GM21390 (cell line): ENCODE data around the gene EIF4H.
"Not testable (repeated sequence)": the region's sequence is repeated elsewhere in the genome, so short reads cannot be mapped to it uniquely, and the experiment has no call there.

Source experiments
- ATAC-seq: cut with Tn5 transposase; IDR thresholded peaks from one replicate; pipeline ENCODE4 v1.9.1; 2021; ENCODE audit not compliant: unreplicated experiment

Gene EIF4H

DNA sequence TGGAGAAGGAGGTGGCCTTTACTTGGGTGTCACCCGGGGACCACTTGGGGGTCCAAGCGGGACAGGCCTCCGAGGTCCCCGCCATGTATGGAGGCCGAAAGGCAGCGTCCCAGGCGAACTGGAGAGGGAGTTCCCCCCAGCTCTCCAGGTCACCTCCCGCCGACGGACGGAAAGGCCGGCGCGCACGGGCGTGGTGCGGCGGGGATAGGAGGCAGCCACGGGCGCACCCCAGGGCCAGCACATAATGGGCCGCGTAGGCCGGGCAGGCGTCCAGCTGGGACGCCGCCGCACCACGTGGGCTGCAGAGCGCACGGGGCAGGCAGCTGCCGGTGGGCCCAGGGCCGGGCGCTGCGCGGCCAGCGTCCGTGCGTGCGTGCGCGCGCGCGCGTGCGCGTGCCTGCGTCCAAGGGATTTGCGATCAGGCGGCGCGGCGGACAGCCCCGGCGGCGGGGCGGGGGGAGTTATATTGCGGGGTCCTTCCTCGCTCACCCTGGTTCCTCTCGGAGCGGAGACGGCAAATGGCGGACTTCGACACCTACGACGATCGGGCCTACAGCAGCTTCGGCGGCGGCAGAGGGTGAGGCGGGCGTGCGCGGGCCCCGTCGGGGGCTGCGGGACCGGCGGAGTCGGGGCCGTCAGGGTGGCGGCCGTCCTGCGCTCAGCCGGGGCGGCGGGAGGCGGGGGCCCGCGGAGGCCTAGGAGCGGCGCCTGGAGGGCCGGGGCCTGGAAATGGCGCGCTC is at the start of gene EIF4H:
EIF4H (plus strand) TSS at position 491 of the 740 bp plus-strand sequence; CDS start at position 519, 28 bp downstream.
- peak; percentile 78 for ATAC-seq

DNA sequence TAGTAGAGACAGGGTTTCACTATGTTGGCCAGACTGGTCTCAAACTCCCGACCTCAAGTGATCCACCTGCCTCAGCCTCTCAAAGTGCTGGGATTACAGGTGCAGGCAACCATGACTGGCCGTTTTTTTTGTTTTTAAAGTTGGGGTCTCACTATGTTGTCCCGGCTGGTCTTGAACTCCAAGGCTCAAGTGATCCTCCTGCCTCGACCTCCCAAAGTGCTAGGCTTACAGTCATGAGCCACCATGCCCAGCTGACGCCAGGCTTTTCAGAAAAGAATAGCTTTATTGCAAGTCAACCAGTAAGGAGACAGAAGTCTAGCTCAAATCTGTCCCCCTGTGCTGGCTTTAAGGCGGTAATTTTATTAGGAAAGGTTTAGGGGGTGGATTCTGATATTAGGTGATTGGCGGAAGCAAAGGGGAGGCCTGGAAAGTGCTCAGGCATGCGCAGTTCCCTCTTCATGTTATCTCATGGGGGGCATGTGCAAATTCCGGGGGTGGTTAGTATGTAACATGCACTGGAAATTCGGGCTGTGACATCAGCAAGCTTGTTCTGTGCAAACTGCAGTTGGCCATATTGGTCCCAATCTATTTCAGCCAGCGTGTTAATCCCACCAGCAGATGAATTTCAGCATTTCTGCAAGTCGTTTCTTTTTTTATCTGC is 47.8 kb upstream of the EIF4H start:
- ATAC-seq, result no peak

DNA sequence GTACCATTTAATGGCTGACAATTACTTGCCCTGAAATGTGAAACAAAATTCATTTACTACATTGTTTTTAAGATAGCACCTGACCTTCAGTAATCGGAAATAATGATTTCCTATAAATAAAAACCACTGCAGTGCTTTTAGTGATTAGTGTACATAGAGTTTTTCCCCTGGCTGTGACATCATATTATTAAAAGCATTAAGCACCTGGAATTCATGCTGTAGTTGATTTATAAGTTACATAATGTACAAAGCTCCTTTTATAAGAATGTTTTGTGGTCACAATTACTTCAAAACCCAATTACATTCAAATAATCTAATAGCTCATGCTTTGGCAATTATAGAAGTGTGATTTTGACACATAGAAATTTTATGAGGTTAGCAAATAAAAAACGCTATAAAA is 44.3 kb upstream of the EIF4H start:
- no peak for ATAC-seq

DNA sequence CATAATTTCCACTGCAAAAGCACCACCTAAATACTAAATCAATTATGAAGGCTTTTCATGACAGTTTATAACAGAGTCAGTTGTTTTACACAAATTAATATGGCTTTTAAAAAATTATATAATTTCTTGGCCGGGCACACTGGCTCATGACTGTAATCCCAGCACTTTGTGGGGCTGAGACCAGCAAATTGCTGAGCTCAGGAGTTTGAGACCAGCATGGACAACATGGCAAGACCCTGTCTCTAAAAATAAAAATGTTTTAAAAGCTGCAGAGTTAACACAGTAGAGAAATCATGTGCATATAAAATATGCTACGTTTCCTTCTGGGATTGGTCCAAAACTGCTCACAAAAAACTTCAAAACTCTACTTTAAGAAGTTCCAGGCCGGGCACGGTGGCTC is 43.6 kb upstream of the EIF4H start:
- ATAC-seq, result no peak

DNA sequence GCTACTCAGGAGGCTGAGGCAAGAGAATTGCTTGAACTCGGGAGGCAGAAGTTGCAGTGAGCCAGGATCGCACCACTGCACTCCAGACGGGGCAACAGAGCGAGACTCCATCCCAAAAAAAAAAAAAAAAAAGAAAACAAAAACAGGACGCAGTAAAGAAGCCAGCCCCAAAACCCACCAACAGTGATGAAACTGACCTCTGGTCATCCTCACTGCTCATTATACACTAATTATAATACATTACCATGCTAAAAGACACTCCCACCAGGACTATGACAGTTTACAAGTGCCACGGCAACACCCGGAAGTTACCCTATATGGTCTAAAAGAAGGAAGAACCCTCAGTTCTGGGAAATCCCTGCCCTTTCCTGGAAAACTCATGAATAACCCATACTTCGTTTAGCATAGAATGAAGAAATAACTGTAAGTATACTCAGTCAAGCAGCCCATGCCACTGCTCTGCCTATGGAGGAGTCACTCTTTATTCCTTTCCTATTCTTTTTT is 40.0 kb upstream of the EIF4H start:
- ATAC-seq, result no peak

DNA sequence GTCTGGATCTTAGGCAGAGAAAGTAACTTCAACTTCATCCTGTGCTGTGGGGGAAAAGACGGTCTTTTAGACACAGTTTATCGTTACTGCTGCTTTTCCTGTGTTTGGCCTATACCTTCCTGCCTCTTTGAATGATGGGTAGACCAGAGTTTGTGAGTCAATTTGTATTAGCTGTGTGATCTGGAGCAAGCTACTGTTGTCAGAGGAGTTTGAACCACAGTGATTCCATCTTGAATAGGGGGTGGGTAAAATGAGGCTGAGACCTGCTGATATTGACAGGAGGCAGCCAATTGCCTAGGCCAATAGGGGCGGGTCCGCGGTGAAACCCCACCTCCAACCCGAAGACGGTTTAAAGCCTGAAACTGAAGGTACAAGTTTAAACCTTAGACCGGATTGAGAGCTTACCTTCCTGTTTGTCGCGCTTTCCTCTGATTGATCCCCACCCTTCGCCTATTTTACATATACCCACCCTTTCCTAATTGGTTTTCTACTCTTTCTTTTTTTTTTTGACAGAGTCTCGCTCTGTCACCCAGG is 35.8 kb upstream of the EIF4H start:
- ATAC-seq, result no peak

DNA sequence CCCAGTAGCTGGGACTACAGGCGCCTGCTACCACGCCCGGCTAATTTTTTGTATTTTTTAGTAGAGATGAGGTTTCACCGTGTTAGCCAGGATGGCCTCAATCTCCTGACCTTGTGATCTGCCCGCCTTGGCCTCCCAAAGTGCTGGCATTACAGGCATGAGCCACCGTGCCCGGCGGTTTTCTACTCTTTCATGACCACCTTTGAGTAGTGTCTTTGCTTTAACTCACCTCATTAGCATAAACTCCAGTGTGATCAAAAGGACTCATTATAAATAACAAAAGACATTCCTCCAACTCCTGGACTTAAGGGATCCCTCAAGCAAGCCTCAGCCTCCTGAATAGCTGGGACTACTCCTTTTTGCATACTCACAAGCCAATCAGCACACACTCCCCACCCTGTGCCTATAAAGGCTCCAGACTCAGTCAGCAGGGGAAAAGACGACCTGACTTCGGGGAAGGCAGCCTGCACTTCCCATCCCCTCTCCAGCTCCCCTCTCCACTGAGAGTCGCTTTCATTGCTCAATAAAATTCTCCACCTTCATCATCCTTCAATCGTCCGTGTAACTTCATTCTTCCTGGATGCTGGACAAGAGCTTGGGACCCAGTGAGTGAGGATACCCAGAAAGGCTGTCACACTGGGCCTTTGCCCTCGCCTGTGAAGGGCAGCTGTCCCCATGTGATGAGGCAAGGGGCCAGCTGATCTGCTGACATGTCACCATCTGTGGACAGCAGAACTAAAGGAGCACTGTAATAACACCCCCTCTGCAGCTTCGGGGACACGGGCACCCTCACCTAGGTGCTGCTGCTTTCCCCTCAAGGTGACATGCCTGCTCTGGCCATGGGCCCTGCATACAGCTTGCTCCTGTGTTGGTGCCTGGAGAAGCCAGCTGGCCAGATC is 35.0 kb upstream of the EIF4H start:
- ATAC-seq, result no peak

DNA sequence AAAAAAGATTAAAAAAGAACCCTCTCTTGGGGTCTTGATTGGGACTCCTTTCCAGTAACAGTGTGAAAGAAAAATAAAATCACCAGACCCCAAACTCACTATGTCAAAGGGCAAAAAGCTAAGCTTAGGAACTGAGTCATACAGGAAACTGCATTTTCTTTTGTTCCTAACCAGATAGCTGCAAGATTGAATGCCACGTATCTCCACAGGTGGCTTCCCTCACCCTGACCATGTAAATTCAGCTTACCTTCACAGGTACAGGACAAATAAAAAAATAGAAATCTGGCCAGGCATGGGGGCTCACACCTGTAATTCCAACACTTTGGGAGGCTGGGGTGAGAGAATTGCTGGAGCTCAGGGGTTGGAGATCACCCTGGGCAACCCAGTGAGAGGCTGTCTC is 32.5 kb upstream of the EIF4H start:
- no peak for ATAC-seq

DNA sequence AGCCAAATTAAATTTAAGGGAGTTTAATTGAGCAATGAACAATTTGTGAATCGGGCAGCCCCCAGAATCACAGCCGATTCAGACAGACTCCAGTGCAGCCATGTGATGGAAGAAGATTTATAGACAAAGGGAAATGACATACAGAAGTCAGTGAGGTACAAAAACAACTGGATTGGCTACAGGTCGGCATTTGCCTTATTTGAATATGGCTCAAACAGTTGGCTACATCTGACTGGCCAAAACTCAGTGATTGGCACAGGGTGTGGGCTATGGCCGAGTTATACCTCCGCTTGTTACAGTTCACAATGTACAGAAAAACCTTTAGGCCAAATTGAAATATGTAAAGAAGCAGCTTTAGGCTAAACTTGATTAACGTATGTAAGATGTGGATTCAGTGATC is 30.8 kb upstream of the EIF4H start:
- ATAC-seq, result no peak

DNA sequence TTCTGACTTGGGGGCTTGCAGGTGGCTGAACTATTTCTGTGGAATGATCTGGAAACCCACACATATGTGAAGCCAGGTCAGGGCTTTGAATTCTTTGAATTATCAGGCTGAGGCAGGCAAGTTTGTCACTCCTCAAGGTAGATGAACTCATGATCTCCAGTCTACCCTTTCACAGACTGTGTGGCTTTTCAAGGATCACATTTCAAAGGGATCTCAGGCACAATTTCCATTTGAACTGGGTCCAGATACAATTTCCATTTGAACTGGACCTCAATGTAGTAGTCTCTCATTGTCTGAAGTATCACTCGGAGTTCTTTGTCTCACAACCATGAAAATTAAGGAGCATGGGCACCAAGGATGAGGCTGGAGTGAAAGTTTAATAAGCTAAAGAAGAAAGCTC is 25.7 kb upstream of the EIF4H start:
- no peak for ATAC-seq

DNA sequence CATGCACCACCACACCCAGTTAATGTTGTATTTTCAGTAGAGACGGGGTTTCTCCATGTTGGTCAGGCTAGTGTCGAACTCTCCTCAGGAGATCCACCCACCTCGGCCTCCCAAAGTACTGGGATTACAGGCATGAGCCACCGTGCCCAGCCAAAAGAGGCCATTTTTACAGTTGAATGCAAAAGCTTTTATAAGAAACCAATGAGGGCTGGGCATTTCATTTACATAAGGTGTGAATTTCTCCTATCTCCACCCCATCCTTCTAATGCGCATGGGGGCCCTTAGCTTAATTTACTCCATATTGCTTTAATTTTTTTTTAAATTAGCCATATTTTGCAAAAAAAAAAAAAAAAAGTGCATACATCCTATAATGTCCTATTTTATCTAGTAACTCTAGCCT is 25.1 kb upstream of the EIF4H start:
- no peak for ATAC-seq

DNA sequence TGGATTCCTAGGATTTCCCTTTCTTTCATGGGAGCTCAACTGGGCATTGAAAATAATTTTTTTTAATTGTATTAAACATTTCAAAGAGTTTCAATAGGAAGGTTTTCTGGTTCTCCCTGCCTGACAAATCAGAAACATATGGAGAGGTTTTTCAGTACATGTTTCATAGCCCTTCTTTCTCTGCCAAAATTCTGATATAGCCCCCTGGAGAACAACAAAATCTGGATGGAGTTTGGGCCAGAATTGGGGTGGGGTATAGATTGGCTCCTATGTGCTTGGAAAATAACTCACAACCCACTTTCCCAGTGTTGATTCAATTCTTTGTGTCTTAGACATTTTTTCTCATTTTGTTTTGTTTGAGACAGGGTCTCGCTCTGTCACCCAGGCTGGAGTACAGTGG is 24.6 kb upstream of the EIF4H start:
- ATAC-seq, result no peak

DNA sequence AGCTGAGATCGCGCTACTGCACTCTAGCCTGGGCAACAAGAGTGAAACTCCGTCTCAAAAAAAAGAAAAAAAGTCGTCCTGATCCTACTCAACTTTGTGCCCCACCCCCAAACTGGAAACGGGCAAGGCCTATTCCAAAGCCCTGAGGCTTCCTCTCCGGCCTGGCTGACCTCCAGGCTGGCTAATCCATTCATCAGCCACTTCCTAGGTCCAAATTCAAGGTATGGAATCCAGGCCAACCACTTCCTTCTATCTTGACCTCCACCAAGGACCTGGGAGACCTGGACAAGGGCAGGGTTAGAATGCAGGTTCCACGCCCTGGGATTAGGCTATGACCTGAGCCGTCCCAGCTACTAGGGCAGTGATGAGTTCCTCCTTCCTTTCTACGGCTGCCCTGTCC is 20.4 kb upstream of the EIF4H start:
- no peak for ATAC-seq

DNA sequence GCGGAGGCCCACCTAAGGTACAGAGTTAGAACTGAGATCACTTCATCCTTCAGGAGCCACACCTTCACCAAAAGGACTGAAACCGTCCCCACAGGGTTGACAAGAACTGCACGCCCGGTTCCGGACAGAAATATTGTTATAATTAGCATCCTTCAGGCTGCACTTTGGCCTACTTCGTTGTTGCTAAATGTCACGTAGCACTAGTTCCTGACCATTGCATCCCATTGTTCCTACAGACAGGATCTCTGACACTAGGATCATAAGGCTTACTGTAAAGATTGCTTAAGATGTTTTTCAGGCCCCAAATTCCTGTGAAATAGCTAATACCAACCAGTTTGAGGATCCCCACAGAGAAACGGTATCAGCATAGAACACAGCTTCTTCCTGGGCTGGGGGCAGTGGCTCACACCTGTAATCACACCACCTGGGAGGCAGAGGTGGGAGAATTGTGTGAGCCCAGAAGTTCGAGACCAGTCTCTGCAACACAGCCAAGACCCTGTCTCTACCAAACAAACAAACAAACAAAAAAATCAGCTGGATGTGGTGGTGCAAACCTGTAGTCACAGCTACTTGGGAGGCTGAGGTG is 18.3 kb upstream of the EIF4H start:
- ATAC-seq, result no peak

DNA sequence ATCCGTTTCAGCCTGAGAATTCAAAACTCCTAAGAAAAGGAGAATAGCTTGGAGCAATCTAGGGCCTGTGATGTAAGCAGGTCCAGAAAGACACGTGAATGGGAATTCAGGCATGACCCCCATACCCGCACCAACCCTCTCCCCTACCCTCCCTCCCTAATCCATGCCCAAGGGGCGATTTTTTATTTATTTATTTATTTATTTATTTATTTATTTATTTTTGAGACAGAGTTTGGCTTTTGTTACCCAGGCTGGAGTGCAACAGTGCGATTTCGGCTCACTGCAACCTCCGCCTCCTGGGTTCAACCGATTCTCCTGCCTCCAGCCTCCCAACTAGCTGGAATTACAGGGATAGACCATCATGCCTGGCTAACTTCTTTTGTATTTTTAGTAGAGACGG is 16.6 kb upstream of the EIF4H start:
- ATAC-seq, result no peak

DNA sequence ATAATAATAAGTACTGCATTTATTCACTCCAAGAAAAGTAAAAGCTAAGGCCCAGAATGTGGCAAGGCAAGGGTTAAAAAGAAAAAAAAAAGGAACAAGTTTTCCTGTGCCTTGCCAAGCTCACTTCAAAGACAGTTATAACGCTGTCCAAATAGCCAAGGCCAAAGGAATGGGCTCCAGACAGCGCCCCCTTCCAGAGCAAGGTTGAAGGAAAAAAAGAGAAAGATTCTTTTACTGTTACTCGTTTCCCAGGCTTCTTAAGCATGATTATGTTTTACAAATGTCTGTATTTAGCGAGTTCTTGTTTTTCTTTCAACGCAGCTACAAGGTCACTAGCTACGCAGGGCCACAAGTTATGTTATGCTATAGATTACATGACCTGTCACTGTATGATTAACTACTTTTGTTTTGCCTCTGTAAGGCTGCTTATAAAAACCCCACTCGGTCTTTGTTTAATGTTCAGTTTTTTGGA is 9.1 kb upstream of the EIF4H start:
- no peak for ATAC-seq

DNA sequence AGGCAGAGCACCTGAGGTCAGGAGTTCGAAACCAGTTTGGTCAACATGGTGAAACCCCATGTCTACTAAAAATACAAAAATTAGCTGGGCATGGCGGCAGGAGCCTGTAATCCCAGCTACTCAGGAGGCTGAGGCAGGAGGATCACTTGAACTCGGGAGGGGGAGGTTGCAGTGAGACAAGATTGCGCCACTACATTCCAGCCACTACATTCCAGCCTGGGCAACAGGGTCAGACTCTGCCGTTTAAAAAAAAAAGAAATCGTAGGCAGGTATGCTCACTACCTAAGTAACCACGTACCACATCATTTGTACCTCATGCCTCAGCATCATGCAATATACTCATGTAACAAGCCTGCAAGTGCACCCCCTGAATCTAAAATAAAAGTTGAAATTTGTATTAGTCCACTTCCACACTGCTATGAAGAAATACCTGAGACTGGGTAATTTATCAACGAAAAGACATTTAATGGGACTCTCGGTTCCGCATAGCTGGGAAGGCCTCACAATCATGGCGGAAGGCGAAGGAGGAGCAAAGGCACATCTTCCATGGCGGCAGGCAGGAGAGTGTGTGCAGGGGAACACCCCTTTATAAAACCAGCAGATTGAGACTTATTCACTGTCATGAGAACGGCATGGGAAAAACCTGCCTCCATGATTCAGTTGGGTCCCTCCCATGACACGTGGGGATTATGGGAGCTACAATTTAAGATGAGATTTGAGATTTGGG is 8.1 kb upstream of the EIF4H start:
- no peak for ATAC-seq

DNA sequence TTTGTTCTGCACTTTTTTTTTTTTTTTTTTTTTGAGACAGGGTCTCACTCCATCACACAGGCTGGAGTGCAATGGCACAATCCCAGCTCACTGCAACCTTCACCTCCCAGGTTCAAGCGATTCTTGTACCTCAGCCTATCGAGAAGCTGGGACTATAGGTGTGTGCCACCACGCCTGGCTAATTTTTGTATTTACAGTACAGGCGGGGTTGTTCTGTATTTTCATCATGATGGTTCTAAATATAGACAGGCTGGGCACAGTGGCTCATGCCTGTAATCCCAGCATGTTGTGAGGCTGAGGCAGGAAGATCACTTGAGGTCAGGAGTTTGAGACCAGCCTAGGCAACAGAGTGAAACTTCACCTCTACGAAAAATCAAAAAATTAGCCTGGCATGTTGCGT is 6.8 kb upstream of the EIF4H start:
- ATAC-seq, result not testable (repeated sequence)

DNA sequence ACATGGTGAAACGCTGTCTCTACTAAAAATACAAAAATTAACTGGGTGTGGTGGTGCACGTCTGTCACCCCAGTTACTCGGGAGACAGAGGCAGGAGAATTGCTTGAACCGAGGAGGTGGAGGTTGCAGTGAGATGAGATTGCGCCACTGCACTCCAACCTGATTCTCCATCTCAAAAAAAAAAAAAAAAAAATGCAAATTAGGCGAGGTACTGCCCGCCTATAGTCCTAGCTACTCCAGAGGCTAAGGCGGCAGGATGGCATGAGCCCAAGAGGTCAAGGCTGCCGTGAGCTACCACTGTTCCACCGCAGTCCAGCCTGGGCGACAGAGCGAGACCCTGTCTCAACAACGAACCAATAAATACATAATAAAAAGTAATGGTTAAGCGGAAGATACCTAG is 1.1 kb upstream of the EIF4H start:
- no peak for ATAC-seq

DNA sequence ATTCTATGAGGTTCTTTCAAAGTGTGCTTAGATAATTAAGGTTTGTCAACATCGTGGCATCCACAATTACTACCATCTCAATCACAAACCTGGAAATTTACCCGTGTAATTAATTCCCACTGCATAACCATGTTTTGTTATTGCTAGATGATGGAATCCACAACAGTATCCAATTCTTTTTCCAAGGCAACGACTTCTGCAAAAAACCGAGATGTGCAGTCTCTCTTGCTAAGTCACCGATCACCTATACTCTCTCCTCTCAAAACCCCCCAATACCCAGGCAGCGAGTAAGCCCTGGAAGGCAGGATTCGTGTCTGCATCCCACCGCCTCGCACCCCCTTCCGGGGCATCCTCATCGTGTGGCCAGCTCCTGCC is 678 bp upstream of the EIF4H start:
- no peak for ATAC-seq
